ENCODE measurements around the gene PSPH. TPM values are rescaled to one million over a fixed set of nuclear protein-coding genes. Genes with fewer than 3 reads are reported as not detected.
"Not testable (repeated sequence)": the region's sequence is repeated elsewhere in the genome, so short reads cannot be mapped to it uniquely, and the experiment has no call there.

PSPH gene
- total and polyA plus RNA-seq, 2 donors (not counting 1 experiment from before 2014, with no cell fraction given) = 2.0 to 6.2 TPM

DNA sequence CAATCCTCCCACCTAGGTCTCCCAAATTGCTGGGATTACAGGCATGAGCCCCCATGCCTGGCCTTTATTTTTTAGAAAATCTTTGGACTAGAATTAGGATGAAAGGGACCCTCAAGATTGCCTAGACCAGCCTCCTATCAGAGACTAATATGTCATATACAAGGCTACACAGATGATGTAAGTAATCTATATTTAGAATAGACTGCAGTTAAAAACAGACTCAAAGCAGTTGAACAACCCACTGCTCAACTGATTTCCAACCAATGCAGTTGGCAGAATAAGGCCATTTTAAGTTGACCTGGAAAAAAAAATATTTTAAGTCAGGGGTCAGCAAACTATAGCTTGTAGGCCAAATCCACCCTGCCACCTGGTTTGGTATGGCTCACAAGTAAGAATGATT, 27.7 kb downstream of the PSPH start:
- no peaks in the 10 kb centered on the region for H3K9me3 ChIP-seq (ENCODE audit: control extremely low read depth in 1 of 3, control insufficient read depth in 2 of 3, insufficient read depth in 1 of 3, low read length in 2 of 3)
- no peak overlapping the region for H3K4me2 ChIP-seq (replicated peaks; ENCODE audit: low read depth, low read length, poor library complexity, severe bottlenecking)
- intact Hi-C loops (cut with micrococcal nuclease) = no loop called here
- no peak for ATAC-seq (ENCODE audit: low read depth)
- Mint-ChIP-seq H3K27me3 (no peaks in the 10 kb centered on the region), H3K4me3 (no peak overlapping the region), H3K9me3 (ENCODE audit: insufficient read depth) (no peaks in the 10 kb centered on the region), H3K27ac (no peak overlapping the region), H3K4me1 (no peaks in the 10 kb centered on the region)
- no peaks in the 10 kb centered on the region for H3K4me1 ChIP-seq (ENCODE audit: control insufficient read depth in 2 of 2, insufficient read depth in 2 of 2, low read length in 2 of 2)
- H3K27ac ChIP-seq (ENCODE audit: low read length in 2 of 2) = no peak overlapping the region
- H3K79me2 ChIP-seq (ENCODE audit: control insufficient read depth, insufficient read depth, low read length) = no peaks in the 10 kb centered on the region
- no peak overlapping the region for H2AFZ ChIP-seq (ENCODE audit: insufficient read depth, low read depth, low read length, poor library complexity, severe bottlenecking)
- no peaks in the 10 kb centered on the region for H4K20me1 ChIP-seq (ENCODE audit: control insufficient read depth, insufficient read depth, low read length, poor library complexity, severe bottlenecking)
- CTCF ChIA-PET = no interaction called here
- peaks cover 0 to 5% of the 10 kb centered on the region in 2 experiments for H3K36me3 ChIP-seq (replicated peaks in 1 of 2; ENCODE audit: control extremely low read depth in 1 of 2, control insufficient read depth in 1 of 2, extremely low read depth in 1 of 2, insufficient read depth in 2 of 2, low read length in 1 of 2)
- H3K4me3 ChIP-seq (ENCODE audit: control extremely low read depth in 1 of 5, extremely low read depth in 1 of 5, insufficient read depth in 1 of 5, low read depth in 2 of 5, low read length in 4 of 5) = no peak overlapping the region
- DNase-seq = no peak
- H3K9ac ChIP-seq (ENCODE audit: low read length) = no peak overlapping the region
- TF ChIP-seq, protein P1, sequence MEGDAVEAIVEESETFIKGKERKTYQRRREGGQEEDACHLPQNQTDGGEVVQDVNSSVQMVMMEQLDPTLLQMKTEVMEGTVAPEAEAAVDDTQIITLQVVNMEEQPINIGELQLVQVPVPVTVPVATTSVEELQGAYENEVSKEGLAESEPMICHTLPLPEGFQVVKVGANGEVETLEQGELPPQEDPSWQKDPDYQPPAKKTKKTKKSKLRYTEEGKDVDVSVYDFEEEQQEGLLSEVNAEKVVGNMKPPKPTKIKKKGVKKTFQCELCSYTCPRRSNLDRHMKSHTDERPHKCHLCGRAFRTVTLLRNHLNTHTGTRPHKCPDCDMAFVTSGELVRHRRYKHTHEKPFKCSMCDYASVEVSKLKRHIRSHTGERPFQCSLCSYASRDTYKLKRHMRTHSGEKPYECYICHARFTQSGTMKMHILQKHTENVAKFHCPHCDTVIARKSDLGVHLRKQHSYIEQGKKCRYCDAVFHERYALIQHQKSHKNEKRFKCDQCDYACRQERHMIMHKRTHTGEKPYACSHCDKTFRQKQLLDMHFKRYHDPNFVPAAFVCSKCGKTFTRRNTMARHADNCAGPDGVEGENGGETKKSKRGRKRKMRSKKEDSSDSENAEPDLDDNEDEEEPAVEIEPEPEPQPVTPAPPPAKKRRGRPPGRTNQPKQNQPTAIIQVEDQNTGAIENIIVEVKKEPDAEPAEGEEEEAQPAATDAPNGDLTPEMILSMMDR (IDR thresholded peaks at IDR 0.05) = no peak
- no peak for TF ChIP-seq EZH2 (IDR thresholded peaks at IDR 0.05; ENCODE audit: borderline replicate concordance, insufficient read depth, low read depth, low read length, poor library complexity, severe bottlenecking)
- POLR2A ChIA-PET = no interaction called here
- no peaks in the 10 kb centered on the region for H3K27me3 ChIP-seq (replicated peaks in 1 of 4; ENCODE audit: control extremely low read depth in 1 of 4, control insufficient read depth in 3 of 4, insufficient read depth in 4 of 4, low read length in 3 of 4)

DNA sequence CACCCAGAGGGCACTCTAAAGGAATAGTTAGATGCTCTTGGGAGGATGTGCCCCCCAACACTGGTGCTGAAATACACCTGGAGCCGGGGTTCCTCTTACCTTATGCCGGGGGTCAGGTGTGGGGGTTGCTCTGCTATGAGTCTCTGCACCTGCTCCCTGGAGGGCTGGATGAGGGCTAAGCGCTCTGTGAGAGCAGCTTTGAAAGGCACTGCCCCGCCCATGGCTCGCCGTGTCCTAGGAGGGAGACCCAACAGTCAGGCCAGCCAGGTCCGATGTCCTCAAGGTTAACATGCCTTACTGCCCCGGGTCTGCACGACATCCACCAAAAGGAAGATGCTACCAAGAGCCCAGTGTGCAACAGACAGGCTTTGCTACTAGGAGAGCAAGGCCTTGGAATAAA, 31.7 kb downstream of the PSPH start:
- Histone ChIP-seq H3K4me1 (ENCODE audit: control insufficient read depth in 2 of 2, insufficient read depth in 2 of 2, low read length in 2 of 2) (no peaks in the 10 kb centered on the region), H2AFZ (ENCODE audit: insufficient read depth, low read depth, low read length, poor library complexity, severe bottlenecking) (no peak overlapping the region), H3K27me3 (replicated peaks in 1 of 4; ENCODE audit: control extremely low read depth in 1 of 4, control insufficient read depth in 3 of 4, insufficient read depth in 4 of 4, low read length in 3 of 4) (no peaks in the 10 kb centered on the region), H3K9ac (ENCODE audit: low read length) (no peak overlapping the region), H3K9me3 (ENCODE audit: control extremely low read depth in 1 of 3, control insufficient read depth in 2 of 3, insufficient read depth in 1 of 3, low read length in 2 of 3) (no peaks in the 10 kb centered on the region), H3K4me2 (replicated peaks; ENCODE audit: low read depth, low read length, poor library complexity, severe bottlenecking) (no peak overlapping the region), H3K27ac (ENCODE audit: low read length in 2 of 2) (no peak overlapping the region), H3K4me3 (ENCODE audit: control extremely low read depth in 1 of 5, extremely low read depth in 1 of 5, insufficient read depth in 1 of 5, low read depth in 2 of 5, low read length in 4 of 5) (no peak overlapping the region), H3K36me3 (replicated peaks in 1 of 2; ENCODE audit: control extremely low read depth in 1 of 2, control insufficient read depth in 1 of 2, extremely low read depth in 1 of 2, insufficient read depth in 2 of 2, low read length in 1 of 2) (peaks cover 0 to 5% of the 10 kb centered on the region in 2 experiments), H4K20me1 (ENCODE audit: control insufficient read depth, insufficient read depth, low read length, poor library complexity, severe bottlenecking) (no peaks in the 10 kb centered on the region), H3K79me2 (ENCODE audit: control insufficient read depth, insufficient read depth, low read length) (no peaks in the 10 kb centered on the region)
- Mint-ChIP-seq H3K4me3 (no peak overlapping the region), H3K27ac (no peak overlapping the region), H3K27me3 (no peaks in the 10 kb centered on the region), H3K4me1 (no peaks in the 10 kb centered on the region), H3K9me3 (ENCODE audit: insufficient read depth) (no peaks in the 10 kb centered on the region)
- intact Hi-C loops (cut with micrococcal nuclease) = no loop called here
- WGBS (ENCODE audit: insufficient coverage) = 94% methylated on average over 9 of the region's 9 CpGs
- DNase-seq (no peak), ATAC-seq (ENCODE audit: low read depth) (no peak)
- CTCF ChIA-PET = no interaction called here
- POLR2A ChIA-PET = no interaction called here
- TF ChIP-seq, protein P1 (IDR thresholded peaks at IDR 0.05) = no peak
- TF ChIP-seq EZH2 (IDR thresholded peaks at IDR 0.05; ENCODE audit: borderline replicate concordance, insufficient read depth, low read depth, low read length, poor library complexity, severe bottlenecking) = no peak

DNA sequence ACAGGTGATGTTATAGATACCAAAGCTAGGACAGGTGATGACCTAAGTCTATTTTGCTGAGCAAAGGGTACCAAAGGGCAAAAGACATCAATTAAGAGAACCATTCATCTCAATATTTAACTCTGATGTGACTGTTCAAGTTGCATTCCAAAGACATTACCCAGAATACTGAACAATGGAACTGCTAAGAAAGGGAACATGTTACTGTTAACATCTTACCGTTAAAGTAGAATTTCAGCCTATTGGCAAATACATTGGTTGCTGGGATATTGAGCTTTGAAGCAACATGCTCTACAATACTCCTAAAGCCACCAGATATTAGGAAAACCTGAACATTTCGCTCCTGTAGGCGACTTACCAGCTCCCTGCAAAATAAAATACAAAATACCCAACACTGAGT, 34.2 kb downstream of the PSPH start:
- H3K4me1 Mint-ChIP-seq; CTCF ChIA-PET; H3K27ac Mint-ChIP-seq; H3K27me3 Mint-ChIP-seq; H3K36me3 ChIP-seq (replicated peaks in 1 of 2; ENCODE audit: control extremely low read depth in 1 of 2, control insufficient read depth in 1 of 2, extremely low read depth in 1 of 2, insufficient read depth in 2 of 2, low read length in 1 of 2); H3K4me3 ChIP-seq (ENCODE audit: control extremely low read depth in 1 of 5, extremely low read depth in 1 of 5, insufficient read depth in 1 of 5, low read depth in 2 of 5, low read length in 4 of 5); H3K4me1 ChIP-seq (ENCODE audit: control insufficient read depth in 2 of 2, insufficient read depth in 2 of 2, low read length in 2 of 2); H3K27me3 ChIP-seq (replicated peaks in 1 of 4; ENCODE audit: control extremely low read depth in 1 of 4, control insufficient read depth in 3 of 4, insufficient read depth in 4 of 4, low read length in 3 of 4); H3K9ac ChIP-seq (ENCODE audit: low read length); H2AFZ ChIP-seq (ENCODE audit: insufficient read depth, low read depth, low read length, poor library complexity, severe bottlenecking); H3K9me3 ChIP-seq (ENCODE audit: control extremely low read depth in 1 of 3, control insufficient read depth in 2 of 3, insufficient read depth in 1 of 3, low read length in 2 of 3); intact Hi-C loops (cut with micrococcal nuclease); H3K79me2 ChIP-seq (ENCODE audit: control insufficient read depth, insufficient read depth, low read length); H3K4me3 Mint-ChIP-seq; H3K9me3 Mint-ChIP-seq (ENCODE audit: insufficient read depth); H3K4me2 ChIP-seq (replicated peaks; ENCODE audit: low read depth, low read length, poor library complexity, severe bottlenecking); ATAC-seq (ENCODE audit: low read depth); DNase-seq; H4K20me1 ChIP-seq (ENCODE audit: control insufficient read depth, insufficient read depth, low read length, poor library complexity, severe bottlenecking); H3K27ac ChIP-seq (ENCODE audit: low read length in 2 of 2): not testable (repeated sequence)
- WGBS (ENCODE audit: insufficient coverage) = no CpG with 5 or more reads among the region's 3 CpGs
- POLR2A ChIA-PET = interaction anchor here (0.6 kb wide), 1 partner anchor 19 kb away, joined by 4 read pairs; no protein-coding TSS in a partner anchor
